Thoracic aorta (tissue), 2 donors: ENCODE measurements around the gene PER3. TPM values are rescaled to one million over a fixed set of nuclear protein-coding genes. Genes with fewer than 3 reads are reported as not detected.
A peak's percentile ranks its signal among the peaks of the same experiment; 100 is the strongest.

Source experiments
- ATAC-seq: fragments of 150-250 bp; one replicate; pipeline ENCODE4 v1.8.0; 2017; ENCODE audit warnings: low read depth; ENCODE audit not compliant: insufficient number of reproducible peaks, low FRiP score
- DNase-seq: peaks from one replicate; pipeline ENCODE4 v3.0.0-alpha.2; 2020; ENCODE audit warnings: low spot score
- H3K27ac ChIP-seq, 2 donors: fragments of 200-600 bp; sonication (generic); 1 replicate in 1 of 2; 2 replicates in 1 of 2; pipeline ENCODE4 v1.5.1; 2016; ENCODE audit warnings: mild to moderate bottlenecking in 2 of 2, moderate library complexity in 2 of 2
- H3K27me3 ChIP-seq: fragments of 200-600 bp; sonication (generic); replicated peaks from 2 replicates; pipeline ENCODE4 v1.6.0; 2016; ENCODE audit warnings: mild to moderate bottlenecking; ENCODE audit not compliant: insufficient read depth
- H3K36me3 ChIP-seq: fragments of 200-600 bp; sonication (generic); one replicate; pipeline ENCODE4 v1.5.1; 2016
- H3K4me1 ChIP-seq, 2 donors: fragments of 200-600 bp; sonication (generic); 1 replicate in 1 of 2; 2 replicates in 1 of 2; pipeline versions ENCODE4 v1.5.1 to v1.6.0; 2016; ENCODE audit warnings: low read depth in 2 of 2, mild to moderate bottlenecking in 1 of 2; ENCODE audit not compliant: control insufficient read depth in 1 of 2
- H3K4me3 ChIP-seq: fragments of 200-600 bp; sonication (generic); 2 replicates; pipeline ENCODE4 v1.5.1; 2016; ENCODE audit warnings: mild to moderate bottlenecking
- H3K9me3 ChIP-seq: fragments of 200-600 bp; sonication (generic); 2 replicates; pipeline ENCODE4 v1.5.1; 2016
- total RNA-seq, 2 donors: library from RNA; depleted of rRNA; stranded (reverse); fragments of >200 nt; gene quantifications; one replicate each; pipeline versions ENCODE4 v1.1.0 to v1.2.3, GENCODE V29; 2016
- TF ChIP-seq, protein P1 (sequence below): fragments of 200-600 bp; sonication (generic); IDR thresholded peaks from one replicate; pipeline ENCODE4 v1.5.1; 2019; ENCODE audit warnings: antibody characterized with exemption

PER3 gene
- total RNA-seq, 2 donors from 2014 or later = 19.8 to 21.7 TPM

DNA sequence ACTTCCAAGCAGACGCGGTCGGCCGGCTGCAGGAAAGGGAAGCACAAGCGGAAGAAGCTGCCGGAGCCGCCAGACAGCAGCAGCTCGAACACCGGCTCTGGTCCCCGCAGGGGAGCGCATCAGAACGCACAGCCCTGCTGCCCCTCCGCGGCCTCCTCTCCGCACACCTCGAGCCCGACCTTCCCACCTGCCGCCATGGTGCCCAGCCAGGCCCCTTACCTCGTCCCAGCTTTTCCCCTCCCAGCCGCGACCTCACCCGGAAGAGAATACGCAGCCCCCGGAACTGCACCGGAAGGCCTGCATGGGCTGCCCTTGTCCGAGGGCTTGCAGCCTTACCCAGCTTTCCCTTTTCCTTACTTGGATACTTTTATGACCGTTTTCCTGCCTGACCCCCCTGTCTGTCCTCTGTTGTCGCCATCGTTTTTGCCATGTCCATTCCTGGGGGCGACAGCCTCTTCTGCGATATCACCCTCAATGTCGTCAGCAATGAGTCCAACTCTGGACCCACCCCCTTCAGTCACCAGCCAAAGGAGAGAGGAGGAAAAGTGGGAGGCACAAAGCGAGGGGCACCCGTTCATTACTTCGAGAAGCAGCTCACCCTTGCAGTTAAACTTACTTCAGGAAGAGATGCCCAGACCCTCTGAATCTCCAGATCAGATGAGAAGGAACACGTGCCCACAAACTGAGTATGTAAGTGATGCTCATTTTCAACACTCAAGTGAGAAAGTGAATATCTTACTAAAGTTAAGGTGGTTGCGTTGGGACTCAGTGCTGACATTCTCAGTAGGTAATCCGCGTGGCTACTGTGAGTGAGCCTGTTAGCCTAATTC, 43.2 kb downstream of the PER3 start:
- TF ChIP-seq, protein P1, sequence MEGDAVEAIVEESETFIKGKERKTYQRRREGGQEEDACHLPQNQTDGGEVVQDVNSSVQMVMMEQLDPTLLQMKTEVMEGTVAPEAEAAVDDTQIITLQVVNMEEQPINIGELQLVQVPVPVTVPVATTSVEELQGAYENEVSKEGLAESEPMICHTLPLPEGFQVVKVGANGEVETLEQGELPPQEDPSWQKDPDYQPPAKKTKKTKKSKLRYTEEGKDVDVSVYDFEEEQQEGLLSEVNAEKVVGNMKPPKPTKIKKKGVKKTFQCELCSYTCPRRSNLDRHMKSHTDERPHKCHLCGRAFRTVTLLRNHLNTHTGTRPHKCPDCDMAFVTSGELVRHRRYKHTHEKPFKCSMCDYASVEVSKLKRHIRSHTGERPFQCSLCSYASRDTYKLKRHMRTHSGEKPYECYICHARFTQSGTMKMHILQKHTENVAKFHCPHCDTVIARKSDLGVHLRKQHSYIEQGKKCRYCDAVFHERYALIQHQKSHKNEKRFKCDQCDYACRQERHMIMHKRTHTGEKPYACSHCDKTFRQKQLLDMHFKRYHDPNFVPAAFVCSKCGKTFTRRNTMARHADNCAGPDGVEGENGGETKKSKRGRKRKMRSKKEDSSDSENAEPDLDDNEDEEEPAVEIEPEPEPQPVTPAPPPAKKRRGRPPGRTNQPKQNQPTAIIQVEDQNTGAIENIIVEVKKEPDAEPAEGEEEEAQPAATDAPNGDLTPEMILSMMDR = no peak
- Histone ChIP-seq H3K4me1 (peaks cover 2 to 10% of the 10 kb centered on the region in 2 donors), H3K36me3 (peaks cover 42% of the 10 kb centered on the region), H3K9me3 (no peaks in the 10 kb centered on the region), H3K4me3 (peak overlapping the region; percentile 68), H3K27me3 (no peaks in the 10 kb centered on the region), H3K27ac (peak overlapping the region in 1 of 2 donors; percentile 41)
- ATAC-seq (no peak), DNase-seq (no peak)

DNA sequence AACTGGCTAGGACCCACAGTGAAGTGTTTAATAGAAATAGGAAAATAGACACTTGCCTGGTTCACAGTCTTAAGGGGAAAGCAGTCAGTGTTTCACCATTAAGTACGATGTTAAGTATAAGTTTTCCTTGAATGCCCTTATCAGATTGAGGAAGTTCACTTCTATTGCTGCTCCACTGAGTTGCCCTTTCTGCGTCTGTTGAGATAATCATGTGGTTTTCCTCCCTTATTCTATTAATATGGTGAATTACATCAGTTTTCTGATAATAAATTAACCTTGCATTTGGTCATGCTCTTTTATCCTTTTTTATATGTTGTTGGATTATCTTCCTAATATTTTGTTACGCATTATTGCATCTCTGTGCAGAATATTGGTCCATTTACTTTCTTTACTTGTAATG, 47.4 kb downstream of the PER3 start:
- no peak for DNase-seq
- H3K4me3 ChIP-seq = no peak overlapping the region
- TF ChIP-seq, protein P1 = no peak
- H3K27ac ChIP-seq = peak overlapping the region in 1 of 2 donors; percentile 28
- H3K36me3 ChIP-seq = peaks cover 45% of the 10 kb centered on the region
- H3K4me1 ChIP-seq = peaks cover 2 to 10% of the 10 kb centered on the region in 2 donors
- no peaks in the 10 kb centered on the region for H3K27me3 ChIP-seq
- ATAC-seq = no peak
- no peaks in the 10 kb centered on the region for H3K9me3 ChIP-seq

DNA sequence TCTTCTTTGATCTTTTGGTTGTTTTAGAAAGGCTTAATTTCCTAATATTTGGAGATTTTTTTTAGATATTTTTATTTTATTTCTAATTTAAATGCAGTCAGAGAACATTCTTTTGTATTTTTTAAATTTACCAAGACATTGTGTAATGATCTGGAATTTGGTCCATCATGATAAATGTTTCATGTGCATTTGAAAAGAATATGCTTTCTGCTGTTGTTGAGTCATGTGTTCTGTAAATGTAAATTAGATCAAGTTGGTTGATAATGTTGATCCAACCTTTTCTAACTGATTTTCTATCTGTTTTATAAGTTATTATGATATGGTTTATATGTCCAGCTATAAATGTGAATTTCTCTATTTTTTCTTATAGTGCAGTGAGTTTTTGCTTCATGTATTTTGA, 48.9 kb downstream of the PER3 start:
- TF ChIP-seq, protein P1 = no peak
- Histone ChIP-seq H3K27me3 (no peaks in the 10 kb centered on the region), H3K9me3 (no peaks in the 10 kb centered on the region), H3K27ac (no peak overlapping the region), H3K36me3 (peaks cover 44% of the 10 kb centered on the region), H3K4me1 (peaks cover 2 to 10% of the 10 kb centered on the region in 2 donors), H3K4me3 (no peak overlapping the region)
- no peak for DNase-seq
- ATAC-seq = no peak

DNA sequence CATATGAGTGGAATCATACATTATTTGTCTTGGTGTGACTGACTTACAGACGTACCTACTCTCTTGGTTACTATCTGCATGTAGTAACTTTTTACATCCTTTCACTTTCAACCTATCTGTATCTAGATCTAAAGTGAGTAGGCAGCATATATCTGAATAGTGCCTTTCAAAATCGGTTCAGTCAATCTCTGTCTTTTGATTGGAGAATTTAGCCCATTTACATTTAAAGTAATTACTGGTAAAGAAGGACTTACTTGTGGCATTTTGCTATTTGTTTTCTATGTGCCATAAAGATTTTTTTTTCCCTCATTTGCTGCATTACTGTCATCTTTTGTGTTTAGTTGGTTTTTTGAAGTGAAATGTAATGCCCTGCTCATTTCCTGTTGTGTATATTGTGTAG, 54.6 kb downstream of the PER3 start:
- H3K27ac ChIP-seq = no peak overlapping the region
- no peaks in the 10 kb centered on the region for H3K27me3 ChIP-seq
- DNase-seq (no peak), ATAC-seq (no peak)
- no peak overlapping the region for H3K4me3 ChIP-seq
- H3K9me3 ChIP-seq = peaks cover 6% of the 10 kb centered on the region
- TF ChIP-seq, protein P1 = no peak
- no peaks in the 10 kb centered on the region for H3K4me1 ChIP-seq
- peaks cover 62% of the 10 kb centered on the region for H3K36me3 ChIP-seq

DNA sequence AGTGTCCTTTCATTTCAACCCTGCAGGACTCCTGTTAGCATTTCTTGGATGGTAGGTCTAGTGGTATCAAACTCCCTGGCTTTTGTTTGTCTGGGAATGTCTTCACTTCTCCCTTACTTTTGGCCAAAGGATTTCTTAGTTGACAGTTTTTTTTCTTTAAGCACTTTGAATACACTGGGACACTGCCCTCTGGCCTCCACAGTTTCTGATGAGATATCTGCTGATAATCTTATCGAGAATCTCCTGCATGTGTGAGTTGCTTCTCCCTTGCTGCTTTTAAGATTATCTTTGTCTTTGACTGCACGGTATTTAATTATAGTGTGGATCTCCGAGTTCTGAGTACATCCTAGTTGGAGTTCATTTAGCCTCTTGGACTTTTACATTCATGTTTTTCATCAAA, 55.4 kb downstream of the PER3 start:
- Histone ChIP-seq H3K27ac (no peak overlapping the region), H3K9me3 (peaks cover 6% of the 10 kb centered on the region), H3K27me3 (no peaks in the 10 kb centered on the region), H3K4me1 (no peaks in the 10 kb centered on the region), H3K36me3 (peaks cover 65% of the 10 kb centered on the region), H3K4me3 (no peak overlapping the region)
- ATAC-seq (no peak), DNase-seq (no peak)
- TF ChIP-seq, protein P1 = no peak
